ENCODE data around the gene KDM1B.

- TF ChIP-seq CTCF (IDR thresholded peaks at IDR 0.05) (no peak), EZH2phosphoT487 (IDR thresholded peaks at IDR 0.05) (no peak)
Measured at GRCh38 chr6:18241208-18242038, 86.2 kb downstream of the KDM1B start.

Measured in neural progenitor cell (in vitro differentiated cells).